GOT3 (cell line): Measurements from ENCODE around the gene TMOD2.

Experiments used
- DNase-seq: peaks from one replicate; lab custom pipeline; 2025; ENCODE audit warnings: mixed read lengths; lab: John Stamatoyannopoulos, UW

TMOD2 gene

GRCh38 chr15:51736069-51736468 is 15.3 kb upstream of the TMOD2 start:
- no peak for DNase-seq

DNA sequence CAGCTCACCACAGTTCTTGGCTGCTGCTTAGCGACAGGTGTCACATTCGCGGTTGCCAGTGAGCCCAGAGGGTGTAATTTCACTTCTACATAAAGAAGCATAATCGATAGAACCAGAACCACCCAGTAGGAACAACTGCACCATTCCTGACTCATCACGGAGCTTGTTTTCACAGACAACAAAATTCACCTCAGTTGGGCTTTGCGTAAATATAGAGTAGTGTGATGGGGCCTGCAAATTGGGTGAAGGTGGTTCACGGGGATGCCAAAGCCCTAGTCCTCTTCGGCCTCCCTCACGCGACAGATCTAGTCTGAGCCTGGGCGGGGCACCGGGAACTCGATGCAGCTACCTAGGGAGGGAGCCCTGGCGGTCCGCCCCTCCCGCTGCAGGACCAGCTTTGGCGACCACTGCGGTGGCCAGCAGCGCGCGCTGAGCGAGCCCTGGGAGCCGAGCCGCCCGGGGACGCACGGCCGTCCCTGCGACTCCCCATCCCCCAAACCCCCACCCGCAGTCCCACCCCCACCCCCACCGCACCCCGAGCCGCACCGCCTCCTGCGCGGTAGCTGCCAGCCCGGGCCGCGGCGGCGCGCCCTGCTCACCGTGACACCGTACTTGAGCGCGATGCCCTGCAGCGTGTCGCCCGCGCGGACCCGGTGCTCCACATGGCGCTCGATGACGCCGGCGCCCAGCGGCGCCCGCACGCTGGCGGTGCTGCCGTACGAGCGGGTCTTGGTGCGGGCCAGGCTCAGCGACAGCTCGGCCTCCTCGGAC is 14.5 kb upstream of the TMOD2 start:
- no peak for DNase-seq

GRCh38 chr15:51737522-51738305 is 13.7 kb upstream of the TMOD2 start, which contains the start of gene LYSMD2:
LYSMD2 (minus strand) TSS chr15:51737655; CDS start chr15:51737622, 33 bp downstream.
- DNase-seq: no peak

DNA sequence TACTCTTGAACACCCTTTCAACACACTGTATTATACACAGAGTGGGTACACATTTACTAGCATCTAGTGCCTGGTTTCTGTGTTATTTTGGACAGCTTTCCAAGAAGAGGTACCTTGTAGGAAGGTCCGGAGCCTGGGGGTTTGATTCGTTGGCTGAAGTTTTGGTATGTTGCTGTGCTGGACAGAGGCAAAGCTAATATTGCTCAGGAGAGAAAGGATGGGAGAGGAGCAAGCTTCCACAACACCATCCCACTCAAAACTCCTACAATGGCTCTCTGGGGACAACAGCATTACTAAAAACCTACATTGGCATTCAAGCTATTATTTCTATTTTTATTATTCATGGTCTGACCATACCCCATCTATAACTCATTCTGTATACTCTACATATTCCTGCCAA is 12.8 kb upstream of the TMOD2 start:
- no peak for DNase-seq

GRCh38 chr15:51739061-51739712 is 12.2 kb upstream of the TMOD2 start:
- DNase-seq: no peak

- no peak for DNase-seq
These were observed 2.1 kb upstream of the TMOD2 start for GRCh38 chr15:51749307-51749706.

DNA sequence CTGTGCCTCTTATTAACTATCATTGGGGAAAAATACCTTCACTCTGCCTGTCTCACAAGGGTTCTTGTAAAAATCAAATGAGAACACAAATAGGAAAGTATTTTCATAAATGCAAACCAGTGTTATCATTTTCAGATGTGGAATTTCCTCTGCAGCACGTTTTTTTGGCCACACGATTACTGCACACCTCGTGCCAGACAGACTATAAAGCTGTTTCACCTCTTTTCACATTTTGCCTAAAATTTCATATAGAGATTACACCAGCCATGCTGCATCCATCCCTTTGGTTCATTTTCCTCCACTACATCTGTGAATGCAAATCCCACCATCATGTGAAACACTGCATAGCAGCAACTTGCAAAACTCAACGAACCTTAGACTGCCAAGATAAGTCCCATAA is 1.2 kb upstream of the TMOD2 start:
- no peak for DNase-seq

- no peak for DNase-seq
These were observed 593 bp downstream of the TMOD2 start for GRCh38 chr15:51751697-51752683.

GRCh38 chr15:51752888-51753287 is 1.5 kb downstream of the TMOD2 start:
- DNase-seq: no peak

GRCh38 chr15:51754267-51754666 is 2.9 kb downstream of the TMOD2 start:
- no peak for DNase-seq

DNA sequence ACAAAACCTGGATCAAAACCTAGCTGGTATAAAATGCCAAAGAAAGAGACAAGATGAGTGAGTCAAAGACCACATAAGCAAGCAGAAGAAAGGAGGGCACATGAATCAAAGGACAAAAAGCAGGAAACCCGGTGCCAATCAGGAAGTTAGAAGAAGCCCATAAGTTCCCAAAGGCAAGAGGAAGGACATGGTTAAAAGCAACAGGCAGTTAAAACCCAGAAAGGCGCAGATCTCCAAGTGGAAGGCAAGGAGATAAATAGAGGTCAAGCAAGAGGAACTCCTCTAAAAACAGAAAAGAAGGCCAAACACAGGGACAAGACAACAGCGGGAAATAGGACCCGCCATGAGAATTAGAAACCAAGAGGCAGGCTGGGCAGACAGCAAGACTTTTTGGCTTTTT is 4.4 kb downstream of the TMOD2 start:
- DNase-seq: no peak

DNA sequence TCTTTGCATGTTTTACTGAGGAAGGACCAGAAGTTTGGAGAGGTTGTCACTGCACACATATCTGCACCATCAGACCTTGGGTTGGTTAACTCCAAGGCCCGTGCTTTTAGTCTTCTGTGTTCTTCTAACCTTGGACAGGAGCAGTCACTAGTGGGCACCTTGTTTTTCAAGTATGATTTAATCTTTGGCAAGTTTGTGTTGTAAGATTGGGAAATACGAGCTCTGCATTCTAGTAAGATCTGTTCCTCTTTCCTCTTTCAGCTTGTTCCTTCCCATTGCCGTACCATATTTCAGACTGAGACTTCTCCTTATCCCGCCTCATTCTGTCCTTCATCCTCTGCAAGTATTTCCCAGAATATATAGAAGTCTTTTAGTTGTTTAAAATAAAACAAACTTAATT is 5.1 kb downstream of the TMOD2 start:
- no peak for DNase-seq

DNA sequence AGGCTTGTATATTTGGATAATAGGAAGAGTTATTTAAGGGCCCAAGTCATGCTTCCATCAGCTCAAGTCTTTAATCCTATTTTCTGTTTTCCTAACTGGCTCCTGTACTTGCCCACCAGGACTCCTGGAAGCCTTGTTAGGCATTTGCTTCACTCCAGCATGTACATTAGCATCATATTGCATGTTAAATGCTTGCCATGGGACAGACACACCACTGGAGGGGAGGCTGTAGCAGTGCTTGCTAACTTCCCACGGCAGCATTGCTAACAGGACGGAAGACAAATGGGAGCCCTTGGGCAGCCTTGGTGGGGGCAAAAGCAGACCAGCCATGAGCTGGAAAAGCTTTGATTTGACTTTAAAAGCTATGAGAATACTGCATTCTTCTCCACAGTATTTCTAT is 6.1 kb downstream of the TMOD2 start:
- DNase-seq: no peak

- no peak for DNase-seq
These were observed 7.2 kb downstream of the TMOD2 start for GRCh38 chr15:51758645-51759044.

GRCh38 chr15:51759557-51760070 is 8.2 kb downstream of the TMOD2 start:
- no peak for DNase-seq

GRCh38 chr15:51760805-51761204 is 9.4 kb downstream of the TMOD2 start:
- no peak for DNase-seq

DNA sequence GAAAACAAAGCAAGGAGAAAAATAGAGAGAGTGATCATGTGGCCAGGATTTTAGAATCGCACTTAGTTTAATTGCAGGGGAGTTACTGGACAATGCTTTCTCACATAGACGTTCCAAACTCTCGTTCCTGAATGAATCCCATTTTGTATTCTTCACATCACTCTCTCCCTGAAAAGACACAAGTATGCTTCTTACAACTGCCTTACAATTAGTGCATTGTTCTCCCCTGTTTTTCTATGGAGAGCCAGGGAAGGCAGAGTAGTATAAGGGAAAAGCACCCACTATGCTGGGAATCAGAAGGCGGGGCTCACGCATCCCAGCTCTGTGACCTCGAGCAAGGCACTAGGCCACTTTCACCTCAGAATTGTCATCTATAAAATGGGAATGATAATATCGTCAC is 14.4 kb downstream of the TMOD2 start:
- DNase-seq: no peak

- DNase-seq: no peak
These were observed 14.9 kb downstream of the TMOD2 start for GRCh38 chr15:51766341-51766740.

DNA sequence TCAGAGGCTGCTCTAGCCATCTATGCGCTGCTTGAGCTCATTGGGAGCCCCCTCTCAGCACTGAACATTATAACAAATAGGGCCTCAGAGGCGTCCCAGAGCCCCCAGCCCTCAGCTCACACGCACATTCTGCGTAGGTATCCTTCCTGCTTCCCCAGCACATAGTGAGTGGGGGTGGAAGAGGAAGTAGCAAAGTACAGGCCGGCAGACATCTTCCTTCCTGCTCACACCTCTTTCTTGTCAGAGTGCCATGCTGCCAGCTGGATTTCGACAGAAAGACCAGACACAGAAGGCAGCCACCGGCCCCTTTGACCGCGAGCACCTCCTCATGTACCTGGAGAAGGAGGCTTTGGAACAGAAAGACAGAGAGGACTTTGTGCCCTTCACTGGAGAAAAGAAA is 16.6 kb downstream of the TMOD2 start:
- no peak for DNase-seq

GRCh38 chr15:51770902-51771301 is 19.5 kb downstream of the TMOD2 start:
- no peak for DNase-seq

DNA sequence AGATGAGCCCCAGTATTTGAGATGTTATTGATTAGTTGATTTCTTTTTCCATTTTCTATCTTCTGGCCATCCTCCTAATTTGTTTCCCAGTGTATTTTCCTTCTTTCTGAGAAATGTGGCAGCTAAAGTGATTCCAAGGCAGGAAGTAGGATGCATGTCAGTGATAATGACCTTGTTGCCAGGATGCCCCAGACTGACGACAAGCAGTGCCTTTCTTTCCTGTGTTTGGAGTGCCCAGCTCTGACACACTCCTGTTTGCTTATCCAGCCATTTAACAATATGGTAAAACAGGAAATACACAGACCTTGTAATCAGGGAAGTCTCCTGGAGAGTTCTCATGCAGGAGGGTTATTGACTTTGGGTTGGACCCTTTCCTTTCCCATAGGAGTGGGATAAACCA is 20.4 kb downstream of the TMOD2 start:
- DNase-seq: no peak
